Endodermal cell (in vitro differentiated cells): ENCODE results near the gene ZSCAN20. TPM values are rescaled to one million over a fixed set of nuclear protein-coding genes. Genes with fewer than 3 reads are reported as not detected.

Experiments
- DNase-seq: peaks from one replicate; pipeline ENCODE4 v3.0.0-alpha.2; 2017
- H3K27ac ChIP-seq: 2 replicates; pipeline ENCODE4 v1.5.1; 2013; ENCODE audit warnings: mild to moderate bottlenecking, low read depth, low read length, moderate library complexity
- H3K27me3 ChIP-seq: 2 replicates; pipeline ENCODE4 v1.6.1; 2013; ENCODE audit warnings: mild to moderate bottlenecking, low read length, moderate library complexity; ENCODE audit not compliant: insufficient read depth, control insufficient read depth, poor library complexity, severe bottlenecking
- H3K36me3 ChIP-seq: 2 replicates; pipeline ENCODE4 v1.7.0; 2013; ENCODE audit warnings: mild to moderate bottlenecking, low read length, moderate library complexity; ENCODE audit not compliant: control insufficient read depth, insufficient read depth
- H3K4me1 ChIP-seq: one replicate; pipeline ENCODE4 v1.7.0; 2013; ENCODE audit warnings: low read length; ENCODE audit not compliant: control insufficient read depth, insufficient read depth
- H3K4me3 ChIP-seq: 2 replicates; pipeline ENCODE4 v1.5.1; 2013; ENCODE audit warnings: mild to moderate bottlenecking, low read length, moderate library complexity
- H3K9ac ChIP-seq: 2 replicates; pipeline ENCODE4 v1.6.1; 2013; ENCODE audit warnings: mild to moderate bottlenecking, low read length, moderate library complexity; ENCODE audit not compliant: poor library complexity, severe bottlenecking; ENCODE audit errors: extremely low read depth
- H3K9me3 ChIP-seq: 2 replicates; pipeline ENCODE4 v1.6.1; 2013; ENCODE audit warnings: mild to moderate bottlenecking, low read length, moderate library complexity; ENCODE audit not compliant: control insufficient read depth
- H3K27ac Mint-ChIP-seq: 2 replicates; pipeline ENCODE4 v1.8.0; 2020; ENCODE audit warnings: mixed read lengths
- H3K27me3 Mint-ChIP-seq: 2 replicates; pipeline ENCODE4 v1.8.0; 2021; ENCODE audit warnings: mild to moderate bottlenecking, mixed read lengths; ENCODE audit not compliant: insufficient read depth
- H3K36me3 Mint-ChIP-seq: 2 replicates; pipeline ENCODE4 v1.8.0; 2020; ENCODE audit warnings: low read depth, mixed read lengths
- H3K4me1 Mint-ChIP-seq: 2 replicates; pipeline ENCODE4 v1.8.0; 2020; ENCODE audit warnings: mixed read lengths
- H3K4me3 Mint-ChIP-seq: 2 replicates; pipeline ENCODE4 v1.8.0; 2020; ENCODE audit warnings: mild to moderate bottlenecking, moderate library complexity, mixed read lengths
- H3K9me3 Mint-ChIP-seq: 2 replicates; pipeline ENCODE4 v1.8.0; 2020; ENCODE audit warnings: mild to moderate bottlenecking, mixed read lengths
- WGBS, 2 experiments: methylation state at CpG; one replicate each; pipeline versions ENCODE4 v1.1.5 to v1.1.7; 2013; ENCODE audit warnings: missing lambda C conversion rate in 2 of 2, mixed read lengths in 1 of 2; ENCODE audit not compliant: insufficient coverage in 1 of 2, insufficient read length in 1 of 2; 5-methylcytosine and 5-hydroxymethylcytosine counted together
- total RNA-seq, 2 donors: library from RNA; stranded (reverse); fragmentation: NEBNext Ultra II Directional in 1 of 2; extraction: Animal tissue kit (Norgen Biotek cat#: 25700) in 1 of 2; gene quantifications; 2 replicates in 1 of 2; 3 replicates in 1 of 2; pipeline ENCODE4 v1.2.1, GENCODE V29; 2021
- TF ChIP-seq, protein P1 (sequence below): fragments of 200-600 bp; sonication (generic); conservative IDR thresholded peaks from 2 replicates; pipeline ENCODE4 v1.5.0; 2021; ENCODE audit warnings: antibody characterized with exemption, mild to moderate bottlenecking

Gene ZSCAN20
- total RNA-seq, 2 donors from 2014 or later: 5.8 to 6.1 TPM

DNA sequence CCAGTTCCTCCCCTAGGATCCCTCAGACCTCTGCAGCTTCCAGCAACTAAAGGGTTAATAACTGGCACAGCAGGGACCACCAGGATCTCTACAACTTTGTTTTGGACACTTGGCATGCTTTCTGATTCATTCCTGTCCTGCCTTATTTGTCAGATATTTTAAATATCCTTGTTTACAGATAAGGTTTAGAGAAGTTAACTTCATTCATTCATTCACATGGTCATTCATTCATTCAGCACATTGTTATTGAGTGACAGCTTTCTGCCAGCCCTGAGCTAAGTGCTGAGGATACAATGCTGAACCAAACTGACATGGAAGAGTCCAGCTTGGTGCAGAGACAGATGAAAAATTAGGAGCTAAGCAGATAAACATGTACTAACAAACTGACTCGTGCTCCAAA, 32.8 kb upstream of the ZSCAN20 start:
- Mint-ChIP-seq H3K4me1 (peaks cover 10% of the 10 kb centered on the region), H3K4me3 (no peak overlapping the region), H3K27me3 (peaks cover 4% of the 10 kb centered on the region), H3K36me3 (no peaks in the 10 kb centered on the region), H3K27ac (no peak overlapping the region), H3K9me3 (no peaks in the 10 kb centered on the region)
- peaks cover 4% of the 10 kb centered on the region for H3K27me3 ChIP-seq
- H3K27ac ChIP-seq: no peak overlapping the region
- H3K36me3 ChIP-seq: no peaks in the 10 kb centered on the region
- 84 to 100% methylated on average over 1 of the region's 1 CpG for WGBS, 2 experiments
- TF ChIP-seq, protein P1, sequence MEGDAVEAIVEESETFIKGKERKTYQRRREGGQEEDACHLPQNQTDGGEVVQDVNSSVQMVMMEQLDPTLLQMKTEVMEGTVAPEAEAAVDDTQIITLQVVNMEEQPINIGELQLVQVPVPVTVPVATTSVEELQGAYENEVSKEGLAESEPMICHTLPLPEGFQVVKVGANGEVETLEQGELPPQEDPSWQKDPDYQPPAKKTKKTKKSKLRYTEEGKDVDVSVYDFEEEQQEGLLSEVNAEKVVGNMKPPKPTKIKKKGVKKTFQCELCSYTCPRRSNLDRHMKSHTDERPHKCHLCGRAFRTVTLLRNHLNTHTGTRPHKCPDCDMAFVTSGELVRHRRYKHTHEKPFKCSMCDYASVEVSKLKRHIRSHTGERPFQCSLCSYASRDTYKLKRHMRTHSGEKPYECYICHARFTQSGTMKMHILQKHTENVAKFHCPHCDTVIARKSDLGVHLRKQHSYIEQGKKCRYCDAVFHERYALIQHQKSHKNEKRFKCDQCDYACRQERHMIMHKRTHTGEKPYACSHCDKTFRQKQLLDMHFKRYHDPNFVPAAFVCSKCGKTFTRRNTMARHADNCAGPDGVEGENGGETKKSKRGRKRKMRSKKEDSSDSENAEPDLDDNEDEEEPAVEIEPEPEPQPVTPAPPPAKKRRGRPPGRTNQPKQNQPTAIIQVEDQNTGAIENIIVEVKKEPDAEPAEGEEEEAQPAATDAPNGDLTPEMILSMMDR: no peak
- H3K9ac ChIP-seq: no peak overlapping the region
- DNase-seq: no peak
- peaks cover 3% of the 10 kb centered on the region for H3K4me1 ChIP-seq
- H3K9me3 ChIP-seq: no peaks in the 10 kb centered on the region
- no peak overlapping the region for H3K4me3 ChIP-seq

DNA sequence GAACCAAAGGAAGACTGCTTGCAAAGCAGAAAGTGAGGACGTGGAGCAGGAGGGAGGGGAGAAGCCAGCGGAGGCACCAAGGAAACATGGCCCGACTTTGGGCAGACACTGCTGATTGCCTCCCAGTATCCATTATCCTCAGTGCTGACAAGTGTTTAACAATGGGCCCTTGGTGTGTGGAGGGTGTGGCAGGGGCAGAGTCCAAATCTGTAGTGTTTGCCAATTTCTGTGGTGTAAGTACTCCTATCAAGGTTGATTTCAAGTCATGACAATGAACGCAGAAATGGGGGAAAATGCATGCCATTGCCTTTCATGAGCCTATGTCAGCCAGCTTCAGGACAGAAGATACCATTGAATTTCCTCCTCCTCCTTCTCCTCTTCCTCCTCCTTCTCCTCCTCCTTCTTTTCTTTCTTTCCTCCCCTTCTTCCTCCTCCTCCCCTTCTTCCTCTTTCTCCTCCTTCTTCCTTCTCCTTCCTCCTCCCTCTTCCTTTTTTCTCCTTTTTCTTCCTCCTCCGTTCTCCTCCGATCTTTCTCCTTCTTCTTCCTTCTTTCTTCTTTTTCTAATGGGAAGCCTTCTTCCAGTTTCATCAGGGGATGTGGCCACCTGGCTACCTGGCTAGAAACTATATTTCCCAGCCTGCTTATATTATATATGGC, 31.2 kb upstream of the ZSCAN20 start:
- Mint-ChIP-seq H3K9me3 (no peaks in the 10 kb centered on the region), H3K27ac (no peak overlapping the region), H3K4me3 (no peak overlapping the region), H3K4me1 (peaks cover 10% of the 10 kb centered on the region), H3K27me3 (peaks cover 7% of the 10 kb centered on the region), H3K36me3 (no peaks in the 10 kb centered on the region)
- no peak overlapping the region for H3K4me3 ChIP-seq
- no peak for DNase-seq
- peaks cover 3% of the 10 kb centered on the region for H3K4me1 ChIP-seq
- peaks cover 4% of the 10 kb centered on the region for H3K27me3 ChIP-seq
- H3K27ac ChIP-seq: no peak overlapping the region
- H3K9ac ChIP-seq: no peak overlapping the region
- H3K9me3 ChIP-seq: no peaks in the 10 kb centered on the region
- TF ChIP-seq, protein P1: no peak
- no peaks in the 10 kb centered on the region for H3K36me3 ChIP-seq
- 87 to 89% methylated on average over 4 to 6 of the region's 6 CpGs for WGBS, 2 experiments

DNA sequence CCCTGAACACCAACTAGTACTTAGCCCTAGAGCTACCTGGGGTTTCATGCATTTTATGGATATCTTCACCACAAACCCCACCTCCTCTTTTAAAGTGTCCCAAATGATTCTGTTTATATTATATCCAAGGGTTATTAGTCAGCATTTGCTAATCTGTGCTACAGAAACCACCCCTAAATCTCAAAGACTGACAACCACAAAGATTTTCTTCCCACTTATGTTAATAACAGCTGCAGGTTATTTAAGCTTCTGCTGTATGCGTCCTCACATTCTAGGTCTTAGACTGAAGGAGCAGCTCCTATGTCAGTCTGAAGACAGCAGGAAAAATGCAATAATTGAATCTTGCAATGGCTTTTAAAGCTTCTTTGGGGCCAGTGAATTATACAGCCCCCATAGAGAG, 30.3 kb upstream of the ZSCAN20 start:
- Mint-ChIP-seq H3K27me3 (peaks cover 9% of the 10 kb centered on the region), H3K36me3 (no peaks in the 10 kb centered on the region), H3K4me3 (no peak overlapping the region), H3K27ac (no peak overlapping the region), H3K4me1 (peaks cover 10% of the 10 kb centered on the region), H3K9me3 (no peaks in the 10 kb centered on the region)
- Histone ChIP-seq H3K9ac (no peak overlapping the region), H3K9me3 (no peaks in the 10 kb centered on the region), H3K4me3 (no peak overlapping the region), H3K36me3 (no peaks in the 10 kb centered on the region), H3K27ac (no peak overlapping the region), H3K27me3 (peaks cover 4% of the 10 kb centered on the region), H3K4me1 (no peaks in the 10 kb centered on the region)
- WGBS, 2 experiments: 94 to 96% methylated on average over 1 of the region's 1 CpG
- DNase-seq: no peak
- TF ChIP-seq, protein P1: no peak
